H9 (cell line): ENCODE measurements around the gene ZNF750. TPM values are rescaled to one million over a fixed set of nuclear protein-coding genes. Genes with fewer than 3 reads are reported as not detected.
A peak's percentile ranks its signal among the peaks of the same experiment; 100 is the strongest.

Experiments
- DNase-seq: peaks from one replicate; pipeline ENCODE4 v3.0.0-alpha.2; 2017
- H2AFZ ChIP-seq: one replicate; pipeline ENCODE4 v1.6.1; 2013; ENCODE audit warnings: mild to moderate bottlenecking, low read length, control low read depth, moderate library complexity
- H2AK5ac ChIP-seq: 2 replicates; pipeline ENCODE4 v1.6.1; 2013; ENCODE audit warnings: low read length, control low read depth, mixed read lengths; ENCODE audit not compliant: insufficient read length
- H2BK120ac ChIP-seq: one replicate; pipeline ENCODE4 v1.6.1; 2013; ENCODE audit warnings: low read depth, mild to moderate bottlenecking, low read length, control low read depth, inconsistent platforms; ENCODE audit not compliant: poor library complexity, severe bottlenecking
- H2BK12ac ChIP-seq: 2 replicates; pipeline ENCODE4 v1.6.1; 2013; ENCODE audit warnings: low read length, control low read depth, mixed read lengths, low read depth; ENCODE audit not compliant: insufficient read length
- H2BK15ac ChIP-seq: 2 replicates; pipeline ENCODE4 v1.6.1; 2013; ENCODE audit warnings: low read depth, low read length, control low read depth
- H2BK20ac ChIP-seq: one replicate; pipeline ENCODE4 v1.6.1; 2013; ENCODE audit warnings: low read depth, mild to moderate bottlenecking, low read length, control low read depth, inconsistent platforms; ENCODE audit not compliant: poor library complexity, severe bottlenecking
- H2BK5ac ChIP-seq: 2 replicates; pipeline ENCODE4 v1.6.1; 2013; ENCODE audit warnings: low read length, control low read depth, mixed read lengths; ENCODE audit not compliant: insufficient read length
- H3K14ac ChIP-seq: 2 replicates; pipeline ENCODE4 v1.6.1; 2013; ENCODE audit warnings: low read length, control low read depth; ENCODE audit not compliant: insufficient read depth
- H3K18ac ChIP-seq: 2 replicates; pipeline ENCODE4 v1.6.1; 2013; ENCODE audit warnings: low read depth, mild to moderate bottlenecking, mixed read lengths, low read length, control low read depth; ENCODE audit not compliant: insufficient read length
- H3K23ac ChIP-seq: 2 replicates; pipeline ENCODE4 v1.6.1; 2013; ENCODE audit warnings: low read length, control low read depth, mixed read lengths, low read depth; ENCODE audit not compliant: insufficient read length
- H3K23me2 ChIP-seq: 2 replicates; pipeline ENCODE4 v1.6.1; 2013; ENCODE audit warnings: low read depth, mild to moderate bottlenecking, mixed read lengths, low read length, control low read depth; ENCODE audit not compliant: insufficient read length, poor library complexity, severe bottlenecking
- H3K27ac ChIP-seq: 2 replicates; pipeline ENCODE4 v1.5.1; 2013; ENCODE audit warnings: low read length, control low read depth, mixed read lengths, low read depth; ENCODE audit not compliant: insufficient read length
- H3K27me3 ChIP-seq: 2 replicates; pipeline ENCODE4 v1.6.1; 2013; ENCODE audit warnings: low read length, control low read depth, inconsistent platforms; ENCODE audit not compliant: insufficient read depth
- H3K4ac ChIP-seq: 2 replicates; pipeline ENCODE4 v1.6.1; 2013; ENCODE audit warnings: low read depth, mild to moderate bottlenecking, control low read depth, inconsistent platforms, low read length, moderate library complexity
- H3K4me1 ChIP-seq: 2 replicates; pipeline ENCODE4 v1.6.1; 2013; ENCODE audit warnings: low read length, control low read depth, inconsistent platforms; ENCODE audit not compliant: insufficient read depth
- H3K4me2 ChIP-seq: 2 replicates; pipeline ENCODE4 v1.6.1; 2013; ENCODE audit warnings: low read length, control low read depth, mixed read lengths; ENCODE audit not compliant: insufficient read length, insufficient read depth
- H3K56ac ChIP-seq: 2 replicates; pipeline ENCODE4 v1.6.1; 2013; ENCODE audit warnings: low read depth, mild to moderate bottlenecking, mixed read lengths, low read length, control low read depth; ENCODE audit not compliant: insufficient read length
- H3K79me1 ChIP-seq: 2 replicates; pipeline ENCODE4 v1.6.1; 2013; ENCODE audit warnings: low read depth, mild to moderate bottlenecking, moderate library complexity, low read length, control low read depth, inconsistent platforms; ENCODE audit not compliant: insufficient read depth, poor library complexity, severe bottlenecking
- H3K79me2 ChIP-seq: 2 replicates; pipeline ENCODE4 v1.6.1; 2013; ENCODE audit warnings: low read length, control low read depth, inconsistent platforms; ENCODE audit not compliant: insufficient read depth
- H3K9ac ChIP-seq: 2 replicates; pipeline ENCODE4 v1.6.1; 2013; ENCODE audit warnings: low read length, control low read depth, mixed read lengths; ENCODE audit not compliant: insufficient read length; ENCODE audit errors: extremely low read depth
- H3K9me3 ChIP-seq: one replicate; pipeline ENCODE4 v1.6.1; 2013; ENCODE audit warnings: low read depth, low read length, inconsistent platforms; ENCODE audit not compliant: control insufficient read depth
- H3T11ph ChIP-seq: one replicate; pipeline ENCODE4 v1.6.1; 2013; ENCODE audit warnings: mild to moderate bottlenecking, low read length, control low read depth, inconsistent platforms
- H4K20me1 ChIP-seq: one replicate; pipeline ENCODE4 v1.6.1; 2013; ENCODE audit not compliant: control insufficient read depth, insufficient read length, insufficient read depth
- H4K5ac ChIP-seq: 2 replicates; pipeline ENCODE4 v1.6.1; 2013; ENCODE audit warnings: low read depth, mild to moderate bottlenecking, mixed read lengths, low read length, control low read depth; ENCODE audit not compliant: insufficient read length
- H4K8ac ChIP-seq: replicated peaks from 2 replicates; pipeline ENCODE4 v1.6.1; 2013; ENCODE audit warnings: low read length, control low read depth, mixed read lengths, low read depth; ENCODE audit not compliant: insufficient read length
- H4K91ac ChIP-seq: 2 replicates; pipeline ENCODE4 v1.6.1; 2013; ENCODE audit warnings: low read depth, mild to moderate bottlenecking, moderate library complexity, mixed read lengths, low read length, control low read depth; ENCODE audit not compliant: insufficient read length
- H3K27ac Mint-ChIP-seq, 3 experiments: 2 replicates in 2 of 3; 3 replicates in 1 of 3; pipeline ENCODE4 v1.8.0; 2020 to 2021; ENCODE audit warnings: mixed read lengths in 3 of 3, mild to moderate bottlenecking in 1 of 3, moderate library complexity in 1 of 3
- H3K27me3 Mint-ChIP-seq: 2 replicates; pipeline ENCODE4 v1.8.0; 2021; ENCODE audit warnings: low read depth, mild to moderate bottlenecking, moderate library complexity, mixed read lengths
- H3K36me3 Mint-ChIP-seq, 3 experiments: 2 replicates in 2 of 3; 3 replicates in 1 of 3; pipeline ENCODE4 v1.8.0; 2020 to 2021; ENCODE audit warnings: low read depth in 3 of 3, mixed read lengths in 3 of 3; ENCODE audit not compliant: insufficient read depth in 1 of 3
- H3K4me1 Mint-ChIP-seq, 2 experiments: 2 replicates each; pipeline ENCODE4 v1.8.0; 2020; ENCODE audit warnings: mixed read lengths in 2 of 2
- H3K4me3 Mint-ChIP-seq, 2 experiments: 2 replicates in 1 of 2; 3 replicates in 1 of 2; pipeline ENCODE4 v1.8.0; 2020 to 2021; ENCODE audit warnings: mild to moderate bottlenecking in 2 of 2, mixed read lengths in 2 of 2, moderate library complexity in 1 of 2
- H3K9me3 Mint-ChIP-seq, 2 experiments: 2 replicates in 1 of 2; 3 replicates in 1 of 2; pipeline ENCODE4 v1.8.0; 2020; ENCODE audit warnings: mild to moderate bottlenecking in 2 of 2, mixed read lengths in 2 of 2, moderate library complexity in 1 of 2
- CTCF ChIP-seq: fragments of 200-600 bp; sonication (generic); conservative IDR thresholded peaks from 3 replicates; pipeline ENCODE4 v1.8.0; 2021; ENCODE audit warnings: antibody characterized with exemption, mild to moderate bottlenecking
- WGBS: extraction: QIAGEN DNeasy Blood & Tissue Kit; methylation state at CpG from one replicate; pipeline ENCODE4 v1.1.7; 2013; ENCODE audit warnings: missing lambda C conversion rate, low lambda C conversion rate, mixed read lengths; ENCODE audit not compliant: insufficient read length; ENCODE audit errors: extremely low coverage; 5-methylcytosine and 5-hydroxymethylcytosine counted together
- total RNA-seq: library from RNA; stranded (reverse); gene quantifications from 2 replicates; pipeline ENCODE4 v1.2.1, GENCODE V29; 2021

The ZNF750 gene
- total RNA-seq, 1 experiment from 2014 or later: not detected

GRCh38 chr17:82881900-82882714, 42.3 kb upstream of the ZNF750 start:
- no peak overlapping the region for H2BK120ac ChIP-seq

More at GRCh38 chr17:82881900-82882714, 42.3 kb upstream of the ZNF750 start:
- Histone ChIP-seq H2AK5ac (no peak overlapping the region), H3K79me1 (no peaks in the 10 kb centered on the region), H4K20me1 (peaks cover 4% of the 10 kb centered on the region), H3K4ac (no peak overlapping the region), H3K56ac (no peak overlapping the region), H3K14ac (no peak overlapping the region; the same call in 1 of the 2 replicates), H4K8ac (no peak overlapping the region), H3K79me2 (no peaks in the 10 kb centered on the region; the same call in 1 of the 2 replicates), H2BK5ac (no peak overlapping the region), H3K27me3 (no peaks in the 10 kb centered on the region), H3K27ac (no peak overlapping the region), H3K9me3 (no peaks in the 10 kb centered on the region), H3T11ph (no peak overlapping the region), H3K23me2 (no peaks in the 10 kb centered on the region), H3K4me1 (no peaks in the 10 kb centered on the region), H2BK20ac (no peak overlapping the region), H2BK15ac (no peak overlapping the region), H4K5ac (no peak overlapping the region), H4K91ac (no peak overlapping the region), H3K18ac (no peak overlapping the region), H2AFZ (no peak overlapping the region), H3K23ac (no peak overlapping the region), H3K9ac (no peak overlapping the region), H2BK12ac (no peak overlapping the region), H3K4me2 (no peak overlapping the region)
- peaks cover 9 to 24% of the 10 kb centered on the region in 2 experiments for H3K4me1 Mint-ChIP-seq
- peak overlapping the region; percentile 71 to 94 (median 81) for H3K27ac Mint-ChIP-seq
- DNase-seq: no peak
- no peak for TF ChIP-seq CTCF
- no peak overlapping the region for H3K4me3 Mint-ChIP-seq
- no peaks in the 10 kb centered on the region for H3K27me3 Mint-ChIP-seq
- H3K36me3 Mint-ChIP-seq: peaks cover 15 to 35% (median 27%) of the 10 kb centered on the region in 3 experiments
- no peaks in the 10 kb centered on the region for H3K9me3 Mint-ChIP-seq
- WGBS: no CpG with 5 or more reads among the region's 17 CpGs
